ENCODE data around the gene EIF4E3.

Gene EIF4E3

DNA sequence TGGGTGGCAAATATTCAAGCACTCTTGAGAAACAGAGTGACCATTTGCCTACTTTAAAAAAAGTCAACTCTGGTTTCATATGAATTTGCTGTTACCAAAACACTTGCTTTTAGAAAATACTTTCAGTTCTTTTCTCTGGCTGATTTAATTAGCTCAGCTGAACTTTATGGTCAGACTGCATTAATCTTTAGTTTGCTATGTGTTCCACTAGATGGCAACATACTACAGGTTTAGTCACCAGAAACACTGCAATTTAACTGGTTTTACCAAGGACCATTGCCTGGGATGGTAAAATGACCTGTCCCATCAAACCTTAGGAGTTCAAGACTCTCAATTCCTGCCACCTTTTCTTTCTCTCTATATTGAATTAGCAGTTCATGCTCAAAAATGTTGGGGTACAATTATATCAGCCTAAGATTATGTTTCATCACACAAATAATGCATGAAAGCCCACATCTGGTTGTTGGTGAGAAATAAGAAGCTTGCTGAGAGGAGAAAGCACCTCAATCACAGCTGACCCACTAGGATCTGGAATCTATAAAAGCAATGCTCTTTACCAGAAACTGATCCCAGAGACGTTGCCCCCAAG lies 14.2 kb downstream of the EIF4E3 start:
- peak overlapping the region; percentile 19; the same call in 1 of the 2 replicates for H3K27ac ChIP-seq (ENCODE audit: low read length)
- TF ChIP-seq EZH2 (optimal IDR thresholded peaks at IDR 0.05; ENCODE audit: low read depth, low read length): no peak
- TF ChIP-seq, protein P1, sequence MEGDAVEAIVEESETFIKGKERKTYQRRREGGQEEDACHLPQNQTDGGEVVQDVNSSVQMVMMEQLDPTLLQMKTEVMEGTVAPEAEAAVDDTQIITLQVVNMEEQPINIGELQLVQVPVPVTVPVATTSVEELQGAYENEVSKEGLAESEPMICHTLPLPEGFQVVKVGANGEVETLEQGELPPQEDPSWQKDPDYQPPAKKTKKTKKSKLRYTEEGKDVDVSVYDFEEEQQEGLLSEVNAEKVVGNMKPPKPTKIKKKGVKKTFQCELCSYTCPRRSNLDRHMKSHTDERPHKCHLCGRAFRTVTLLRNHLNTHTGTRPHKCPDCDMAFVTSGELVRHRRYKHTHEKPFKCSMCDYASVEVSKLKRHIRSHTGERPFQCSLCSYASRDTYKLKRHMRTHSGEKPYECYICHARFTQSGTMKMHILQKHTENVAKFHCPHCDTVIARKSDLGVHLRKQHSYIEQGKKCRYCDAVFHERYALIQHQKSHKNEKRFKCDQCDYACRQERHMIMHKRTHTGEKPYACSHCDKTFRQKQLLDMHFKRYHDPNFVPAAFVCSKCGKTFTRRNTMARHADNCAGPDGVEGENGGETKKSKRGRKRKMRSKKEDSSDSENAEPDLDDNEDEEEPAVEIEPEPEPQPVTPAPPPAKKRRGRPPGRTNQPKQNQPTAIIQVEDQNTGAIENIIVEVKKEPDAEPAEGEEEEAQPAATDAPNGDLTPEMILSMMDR (IDR thresholded peaks at IDR 0.05; ENCODE audit: low read length): peak; percentile 71
- no peak overlapping the region for H3K9ac ChIP-seq (ENCODE audit: low read length)
- H3K9me3 ChIP-seq (replicated peaks; ENCODE audit: insufficient read depth, low read length): no peaks in the 10 kb centered on the region
- DNase-seq: peak; percentile 80
- H3K4me1 ChIP-seq (ENCODE audit: low read length): peaks cover 25% of the 10 kb centered on the region
- H3K4me2 ChIP-seq (ENCODE audit: low read depth, low read length): peak overlapping the region; percentile 35
- H3K79me2 ChIP-seq (ENCODE audit: low read length): peaks cover 57% of the 10 kb centered on the region
- H3K36me3 ChIP-seq (replicated peaks; ENCODE audit: insufficient read depth, low read length): no peaks in the 10 kb centered on the region
- no peaks in the 10 kb centered on the region for H3K9me2 ChIP-seq (replicated peaks; ENCODE audit: insufficient read depth, low read length)
- no peak overlapping the region for H2AFZ ChIP-seq (ENCODE audit: low read length)
- H4K20me1 ChIP-seq (ENCODE audit: insufficient read depth, low read length): no peaks in the 10 kb centered on the region
- no peaks in the 10 kb centered on the region for H3F3A ChIP-seq (ENCODE audit: insufficient read depth, low read length)
- H3K27me3 ChIP-seq (replicated peaks; ENCODE audit: insufficient read depth, low read length): no peaks in the 10 kb centered on the region
- H3K4me3 ChIP-seq (ENCODE audit: low read length): no peak overlapping the region

DNA sequence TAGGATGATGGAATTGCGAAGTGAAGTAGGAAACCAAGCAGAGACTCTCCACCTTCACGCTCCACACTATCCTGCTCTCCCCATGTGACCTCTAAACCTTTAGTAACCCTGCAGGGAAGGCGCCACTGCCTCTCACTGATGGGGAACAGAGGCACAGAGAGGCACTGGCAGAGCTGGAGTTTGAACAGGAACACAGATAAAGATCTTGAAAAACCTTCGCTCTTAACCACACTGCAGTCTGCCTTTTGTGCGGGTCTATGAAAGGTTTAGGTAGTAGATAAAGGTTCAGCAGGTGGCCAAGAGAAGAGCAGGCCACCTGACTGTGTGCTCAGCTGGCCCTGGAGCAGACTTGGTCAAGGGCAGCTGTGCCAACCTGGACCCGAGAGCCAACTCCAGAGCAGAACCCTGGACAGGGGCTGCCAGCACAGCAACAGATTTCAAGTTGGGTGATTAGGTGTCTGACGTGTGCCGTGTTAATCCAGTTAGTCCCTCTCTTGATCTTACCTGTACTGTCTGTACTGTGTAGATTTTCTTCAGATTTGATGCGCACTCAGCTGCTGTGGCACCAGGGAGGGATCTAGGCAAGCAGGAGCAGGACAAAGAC lies 15.2 kb downstream of the EIF4E3 start:
- Histone ChIP-seq H3K9ac (ENCODE audit: low read length) (no peak overlapping the region), H3K27ac (ENCODE audit: low read length) (no peak overlapping the region; the same call in 1 of the 2 replicates), H3K36me3 (replicated peaks; ENCODE audit: insufficient read depth, low read length) (no peaks in the 10 kb centered on the region; the same call in 1 of the 2 replicates), H3K9me3 (replicated peaks; ENCODE audit: insufficient read depth, low read length) (no peaks in the 10 kb centered on the region), H3K4me1 (ENCODE audit: low read length) (peaks cover 25% of the 10 kb centered on the region), H3K79me2 (ENCODE audit: low read length) (peaks cover 48% of the 10 kb centered on the region), H4K20me1 (ENCODE audit: insufficient read depth, low read length) (no peaks in the 10 kb centered on the region), H3K27me3 (replicated peaks; ENCODE audit: insufficient read depth, low read length) (no peaks in the 10 kb centered on the region), H3K4me2 (ENCODE audit: low read depth, low read length) (peak overlapping the region; percentile 35; the same call in 1 of the 2 replicates), H3K9me2 (replicated peaks; ENCODE audit: insufficient read depth, low read length) (no peaks in the 10 kb centered on the region), H3F3A (ENCODE audit: insufficient read depth, low read length) (no peaks in the 10 kb centered on the region), H3K4me3 (ENCODE audit: low read length) (no peak overlapping the region), H2AFZ (ENCODE audit: low read length) (no peak overlapping the region)
- DNase-seq: no peak
- TF ChIP-seq EZH2phosphoT487 (IDR thresholded peaks at IDR 0.05; ENCODE audit: low read length): no peak
- TF ChIP-seq EZH2 (optimal IDR thresholded peaks at IDR 0.05; ENCODE audit: low read depth, low read length): no peak
- TF ChIP-seq, protein P1 (IDR thresholded peaks at IDR 0.05; ENCODE audit: low read length): no peak

DNA sequence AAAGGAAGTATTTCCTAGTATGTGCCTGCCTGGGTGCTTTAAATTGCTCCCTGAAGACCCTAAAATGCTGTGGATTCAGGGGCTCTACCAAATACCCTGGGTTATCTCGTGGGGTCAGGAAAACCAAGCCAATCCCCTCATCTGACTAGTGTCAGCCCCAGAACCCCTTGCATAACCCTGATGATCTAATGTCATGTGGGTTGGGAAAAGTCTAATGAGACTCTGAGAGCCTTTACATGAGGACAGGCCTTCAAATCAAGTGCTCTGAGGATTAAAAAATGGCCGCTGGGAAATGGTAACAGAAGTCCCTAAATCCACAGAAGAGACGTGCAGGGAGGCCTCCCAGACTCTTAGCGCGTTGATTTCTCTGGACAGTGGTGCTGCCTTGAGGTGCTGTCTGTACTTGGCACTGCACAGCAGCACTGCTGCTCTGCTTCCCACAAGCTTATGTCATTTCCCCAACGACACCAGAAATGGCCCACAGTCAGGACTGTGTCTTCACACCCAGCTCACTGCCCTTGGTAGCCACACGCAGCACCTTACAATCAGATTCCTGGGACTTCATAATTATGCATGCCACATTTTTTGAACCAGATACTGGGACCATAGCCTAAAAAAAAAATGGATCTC lies 16.6 kb downstream of the EIF4E3 start:
- no peak overlapping the region for H3K4me2 ChIP-seq (ENCODE audit: low read depth, low read length)
- H3K9ac ChIP-seq (ENCODE audit: low read length): no peak overlapping the region
- H2AFZ ChIP-seq (ENCODE audit: low read length): no peak overlapping the region
- H3K79me2 ChIP-seq (ENCODE audit: low read length): peaks cover 38% of the 10 kb centered on the region
- peaks cover 23% of the 10 kb centered on the region for H3K4me1 ChIP-seq (ENCODE audit: low read length)
- H3K9me2 ChIP-seq (replicated peaks; ENCODE audit: insufficient read depth, low read length): no peaks in the 10 kb centered on the region
- no peak for TF ChIP-seq EZH2 (optimal IDR thresholded peaks at IDR 0.05; ENCODE audit: low read depth, low read length)
- no peak for TF ChIP-seq EZH2phosphoT487 (IDR thresholded peaks at IDR 0.05; ENCODE audit: low read length)
- TF ChIP-seq, protein P1 (IDR thresholded peaks at IDR 0.05; ENCODE audit: low read length): no peak
- H3K36me3 ChIP-seq (replicated peaks; ENCODE audit: insufficient read depth, low read length): no peaks in the 10 kb centered on the region; the same call in 1 of the 2 replicates
- no peaks in the 10 kb centered on the region for H3K9me3 ChIP-seq (replicated peaks; ENCODE audit: insufficient read depth, low read length)
- no peaks in the 10 kb centered on the region for H3F3A ChIP-seq (ENCODE audit: insufficient read depth, low read length)
- no peak overlapping the region for H3K4me3 ChIP-seq (ENCODE audit: low read length)
- no peak overlapping the region for H3K27ac ChIP-seq (ENCODE audit: low read length)
- no peaks in the 10 kb centered on the region for H4K20me1 ChIP-seq (ENCODE audit: insufficient read depth, low read length)
- no peak for DNase-seq
- H3K27me3 ChIP-seq (replicated peaks; ENCODE audit: insufficient read depth, low read length): no peaks in the 10 kb centered on the region

All from MM.1S (cell line).